Hematopoietic multipotent progenitor cell treated with erythropoietin and hydrocortisone succinate and interleukin-3 and kit ligand, for 15 days (in vitro differentiated cells): ENCODE results near the gene PANK1.
A peak's percentile ranks its signal among the peaks of the same experiment; 100 is the strongest.
"Not testable (repeated sequence)": the region's sequence is repeated elsewhere in the genome, so short reads cannot be mapped to it uniquely, and the experiment has no call there.

Experiments
- DNase-seq: peaks from one replicate; pipeline ENCODE4 v3.0.0-alpha.2; 2015; ENCODE audit warnings: low spot score

The PANK1 gene

GRCh38 chr10:89566992-89567391 is 78.0 kb downstream of the PANK1 start:
- no peak for DNase-seq

- no peak for DNase-seq
Observed at GRCh38 chr10:89566095-89566950, 78.7 kb downstream of the PANK1 start.

GRCh38 chr10:89565180-89565579 is 79.9 kb downstream of the PANK1 start:
- DNase-seq = no peak

- DNase-seq = peak; percentile 60
Observed at GRCh38 chr10:89563861-89564478, 81.1 kb downstream of the PANK1 start.

- DNase-seq = no peak
Observed at GRCh38 chr10:89563311-89563710, 81.7 kb downstream of the PANK1 start.

GRCh38 chr10:89556600-89556999 is 88.4 kb downstream of the PANK1 start:
- no peak for DNase-seq

- no peak for DNase-seq
Observed at GRCh38 chr10:89555688-89556445, 89.2 kb downstream of the PANK1 start.

GRCh38 chr10:89554433-89554832 is 90.6 kb downstream of the PANK1 start:
- no peak for DNase-seq

- no peak for DNase-seq
Observed at GRCh38 chr10:89553064-89553734, 91.8 kb downstream of the PANK1 start.

- DNase-seq = no peak
Observed at GRCh38 chr10:89552213-89552612, 92.8 kb downstream of the PANK1 start.

GRCh38 chr10:89550509-89550908 is 94.5 kb downstream of the PANK1 start:
- DNase-seq = no peak

GRCh38 chr10:89549510-89549909 is 95.5 kb downstream of the PANK1 start:
- no peak for DNase-seq

GRCh38 chr10:89548673-89549072 is 96.4 kb downstream of the PANK1 start:
- no peak for DNase-seq

- no peak for DNase-seq
Observed at GRCh38 chr10:89547853-89548513, 97.1 kb downstream of the PANK1 start.

GRCh38 chr10:89546651-89547050 is 98.4 kb downstream of the PANK1 start:
- DNase-seq = not testable (repeated sequence)

- DNase-seq = no peak
Observed at GRCh38 chr10:89543841-89544240, 101.2 kb downstream of the PANK1 start.

- DNase-seq = no peak
Observed at GRCh38 chr10:89540420-89540949, 104.6 kb downstream of the PANK1 start.

GRCh38 chr10:89537364-89537763 is 107.7 kb downstream of the PANK1 start:
- DNase-seq = no peak

GRCh38 chr10:89536013-89536354 is 109.1 kb downstream of the PANK1 start:
- DNase-seq = no peak

- no peak for DNase-seq
Observed at GRCh38 chr10:89535171-89536012, 109.7 kb downstream of the PANK1 start, which contains the start of gene SLC16A12. TSS of gene SLC16A12 (minus strand) at chr10:89535594. CDS start at chr10:89462578, 73,016 bp downstream.

- DNase-seq = no peak
Observed at GRCh38 chr10:89534826-89535166, 110.2 kb downstream of the PANK1 start.
